Measurements from ENCODE around the gene ADSL. TPM values are rescaled to one million over a fixed set of nuclear protein-coding genes. Genes with fewer than 3 reads are reported as not detected.

The ADSL gene
- total RNA-seq, 4 donors from 2014 or later: 32.0 to 98.1 (median 77.8) TPM

GRCh38 chr22:40322818-40323447, 23.4 kb upstream of the ADSL start:
- Histone ChIP-seq H3K27ac (no peak overlapping the region), H3K4me1 (peaks cover 0 to 5% (median 0%) of the 10 kb centered on the region in 3 donors), H3K4me3 (no peak overlapping the region), H3K27me3 (no peaks in the 10 kb centered on the region), H3K9me3 (no peaks in the 10 kb centered on the region), H3K36me3 (peaks cover 8 to 90% (median 15%) of the 10 kb centered on the region in 3 donors)
- DNase-seq: no peak
- TF ChIP-seq POLR2A (IDR thresholded peaks at IDR 0.05) (no peak), CTCF (IDR thresholded peaks at IDR 0.05) (no peak)
- intact Hi-C loops (cut with DNase I): no loop called here
- 79 to 84% methylated on average over 11 to 13 of the region's 17 CpGs for WGBS, 2 donors

- intact Hi-C loops (cut with DNase I): no loop called here
- Histone ChIP-seq H3K9me3 (no peaks in the 10 kb centered on the region), H3K27me3 (no peaks in the 10 kb centered on the region), H3K4me3 (no peak overlapping the region), H3K27ac (peak overlapping the region in 2 of 4 donors; percentile 33 to 50), H3K4me1 (peaks cover 0 to 5% (median 0%) of the 10 kb centered on the region in 3 donors), H3K36me3 (peaks cover 8 to 87% (median 15%) of the 10 kb centered on the region in 3 donors)
- TF ChIP-seq CTCF (IDR thresholded peaks at IDR 0.05) (no peak), POLR2A (IDR thresholded peaks at IDR 0.05) (no peak)
- WGBS, 2 donors: 63 to 68% methylated on average over 8 of the region's 8 CpGs
- no peak for DNase-seq
These were observed 22.6 kb upstream of the ADSL start for GRCh38 chr22:40323681-40324171.

GRCh38 chr22:40324468-40325305, 21.6 kb upstream of the ADSL start:
- TF ChIP-seq POLR2A (IDR thresholded peaks at IDR 0.05) (no peak), CTCF (IDR thresholded peaks at IDR 0.05) (no peak)
- H3K4me3 ChIP-seq: no peak overlapping the region
- H3K4me1 ChIP-seq: peaks cover 0 to 5% (median 0%) of the 10 kb centered on the region in 3 donors
- H3K27ac ChIP-seq: peak overlapping the region in 3 of 4 donors; percentile 16 to 56 (median 33)
- no peaks in the 10 kb centered on the region for H3K27me3 ChIP-seq
- H3K9me3 ChIP-seq: no peaks in the 10 kb centered on the region
- WGBS, 2 donors: 78 to 82% methylated on average over 19 of the region's 19 CpGs
- intact Hi-C loops (cut with DNase I): no loop called here
- H3K36me3 ChIP-seq: peaks cover 8 to 79% (median 15%) of the 10 kb centered on the region in 3 donors
- no peak for DNase-seq

- TF ChIP-seq POLR2A (IDR thresholded peaks at IDR 0.05) (no peak), CTCF (IDR thresholded peaks at IDR 0.05) (no peak)
- no peak overlapping the region for H3K4me3 ChIP-seq
- WGBS, 2 donors: 50% methylated on average over 1 of the region's 6 CpGs; no CpG with 5 or more reads in 1 of the 2 donors
- peak overlapping the region in 2 of 4 donors; percentile 16 to 56 for H3K27ac ChIP-seq
- intact Hi-C loops (cut with DNase I): no loop called here
- peaks cover 0 to 5% (median 0%) of the 10 kb centered on the region in 3 donors for H3K4me1 ChIP-seq
- H3K9me3 ChIP-seq: no peaks in the 10 kb centered on the region
- H3K27me3 ChIP-seq: no peaks in the 10 kb centered on the region
- DNase-seq: no peak
- H3K36me3 ChIP-seq: peaks cover 8 to 78% (median 15%) of the 10 kb centered on the region in 3 donors
These were observed 21.0 kb upstream of the ADSL start for GRCh38 chr22:40325315-40325714.
